HG03097 (cell line): ENCODE data around the gene FRMPD2.
"Not testable (repeated sequence)": the region's sequence is repeated elsewhere in the genome, so short reads cannot be mapped to it uniquely, and the experiment has no call there.

Experiments used
- ATAC-seq: cut with Tn5 transposase; IDR thresholded peaks from one replicate; pipeline ENCODE4 v1.9.1; 2021; ENCODE audit not compliant: unreplicated experiment, low FRiP score

The FRMPD2 gene

DNA sequence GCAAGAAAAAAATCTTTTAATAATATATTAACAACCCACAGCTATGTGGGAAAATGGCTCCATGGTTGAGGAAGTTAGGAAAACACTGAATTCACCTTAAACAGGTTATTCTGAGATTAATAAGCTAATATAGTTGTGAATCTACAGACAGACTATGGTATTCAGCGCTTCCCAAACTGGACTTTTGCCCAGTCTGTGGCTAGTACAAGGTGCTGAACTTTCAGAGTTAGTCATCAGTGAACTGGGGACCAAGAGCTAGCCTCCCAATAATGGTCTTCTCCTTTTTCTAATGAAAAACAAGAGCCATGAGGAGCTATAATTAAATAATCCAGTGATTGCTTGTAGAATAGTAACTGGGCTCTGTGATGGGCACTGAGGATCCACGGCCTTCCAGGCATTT lies 65.3 kb downstream of the FRMPD2 start:
- ATAC-seq = no peak

GRCh38 chr10:48207853-48208252 lies 66.6 kb downstream of the FRMPD2 start:
- ATAC-seq = no peak

DNA sequence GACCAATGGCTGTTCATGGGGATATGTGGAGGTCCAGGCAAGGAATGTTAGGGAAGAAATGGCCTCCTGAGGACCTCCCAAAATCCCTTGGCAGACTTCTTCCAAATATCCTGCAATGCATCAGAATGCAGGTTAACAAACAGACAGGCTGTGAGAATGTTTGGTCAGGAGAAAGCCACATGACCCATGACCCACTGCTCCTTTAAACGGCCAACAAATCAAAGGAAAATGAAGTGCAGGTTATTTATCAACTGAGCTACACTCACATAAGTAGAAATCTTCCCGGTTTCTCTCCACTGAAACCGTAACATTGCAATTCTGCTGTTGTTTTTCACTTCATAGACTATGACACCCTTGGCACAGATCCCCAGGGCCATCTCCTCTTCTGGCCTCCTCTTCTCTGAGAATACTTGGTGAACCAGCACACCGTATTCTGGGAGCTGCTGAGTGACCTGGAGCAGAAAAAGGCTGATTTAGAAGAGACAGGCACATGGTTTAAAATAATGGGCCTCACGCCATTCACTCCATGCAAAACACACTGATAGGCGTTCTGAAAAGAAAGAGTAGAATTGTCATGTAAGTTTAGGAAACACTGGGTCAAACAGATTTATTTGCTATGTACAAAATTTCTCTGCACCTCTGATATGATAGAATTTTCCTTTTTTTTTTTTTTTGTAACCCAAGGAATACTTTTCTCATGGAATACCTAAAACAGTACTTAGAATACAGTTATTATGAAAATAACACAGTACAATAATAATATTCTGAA lies 67.8 kb downstream of the FRMPD2 start:
- no peak for ATAC-seq

DNA sequence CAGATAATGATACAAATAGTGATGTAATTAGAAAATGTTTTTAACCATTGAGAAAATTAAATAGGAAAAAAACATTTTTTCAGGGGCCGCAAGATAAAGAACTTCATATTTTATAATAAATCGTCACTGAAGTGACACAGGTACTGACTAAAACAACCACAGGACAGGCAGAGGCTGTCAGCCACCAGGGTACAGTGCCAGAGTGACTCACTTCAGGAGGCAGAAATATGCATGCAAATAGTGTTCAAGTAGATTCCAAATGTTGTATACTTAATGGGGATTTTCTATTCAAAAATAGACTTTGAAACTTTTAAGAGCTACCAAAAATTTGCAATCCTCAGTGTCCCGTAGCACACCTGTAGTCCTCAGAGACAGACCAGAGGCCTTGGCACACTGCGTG lies 68.6 kb downstream of the FRMPD2 start:
- ATAC-seq = no peak

- no peak for ATAC-seq
These were observed 74.7 kb downstream of the FRMPD2 start for GRCh38 chr10:48199580-48200377.

- no peak for ATAC-seq
These were observed 77.1 kb downstream of the FRMPD2 start for GRCh38 chr10:48197236-48197899.

- no peak for ATAC-seq
These were observed 78.7 kb downstream of the FRMPD2 start for GRCh38 chr10:48195803-48196202.

DNA sequence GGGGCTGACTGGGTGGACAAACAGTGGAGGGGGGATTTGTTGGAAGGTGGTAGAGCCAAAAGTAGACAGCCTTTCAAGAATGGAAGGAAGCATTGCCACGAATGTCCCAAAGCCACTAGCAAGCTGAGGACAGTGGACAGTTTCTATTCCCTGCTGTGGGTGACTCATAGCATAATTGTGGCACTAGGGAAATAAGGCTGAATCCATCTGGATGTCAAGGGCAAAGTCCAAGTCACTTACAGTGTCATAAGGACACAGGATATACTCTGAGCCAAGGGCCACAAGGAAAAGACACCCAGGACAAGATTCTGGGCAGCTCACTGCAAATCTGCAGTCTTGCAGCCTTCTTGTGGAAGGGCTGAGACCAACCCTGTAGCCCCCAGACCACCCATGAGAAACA lies 79.7 kb downstream of the FRMPD2 start:
- no peak for ATAC-seq

DNA sequence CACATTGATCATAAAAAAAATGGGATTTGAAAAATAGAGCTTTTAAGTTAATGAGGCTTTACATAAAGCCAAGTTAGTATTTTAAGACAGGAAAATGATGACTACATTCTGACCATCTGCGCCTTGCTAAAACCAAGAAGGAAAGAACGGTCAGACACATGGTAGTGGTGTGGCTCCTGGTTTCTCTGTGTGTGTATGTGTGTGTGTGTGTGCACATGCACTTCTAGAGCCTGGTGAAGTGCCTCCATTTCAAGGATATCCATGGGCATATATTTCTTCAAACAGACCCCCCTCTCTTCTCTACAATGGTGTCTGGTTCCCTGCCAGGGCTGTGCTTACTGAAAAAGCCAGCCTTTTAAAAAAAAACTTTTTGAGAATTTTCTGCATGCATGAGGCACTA lies 80.9 kb downstream of the FRMPD2 start:
- ATAC-seq = no peak

GRCh38 chr10:48192881-48193450 lies 81.5 kb downstream of the FRMPD2 start:
- ATAC-seq = no peak

GRCh38 chr10:48187713-48188485 lies 86.6 kb downstream of the FRMPD2 start:
- ATAC-seq = no peak

- no peak for ATAC-seq
These were observed 87.4 kb downstream of the FRMPD2 start for GRCh38 chr10:48187126-48187525.

GRCh38 chr10:48186264-48186804 lies 88.2 kb downstream of the FRMPD2 start:
- ATAC-seq = not testable (repeated sequence)

DNA sequence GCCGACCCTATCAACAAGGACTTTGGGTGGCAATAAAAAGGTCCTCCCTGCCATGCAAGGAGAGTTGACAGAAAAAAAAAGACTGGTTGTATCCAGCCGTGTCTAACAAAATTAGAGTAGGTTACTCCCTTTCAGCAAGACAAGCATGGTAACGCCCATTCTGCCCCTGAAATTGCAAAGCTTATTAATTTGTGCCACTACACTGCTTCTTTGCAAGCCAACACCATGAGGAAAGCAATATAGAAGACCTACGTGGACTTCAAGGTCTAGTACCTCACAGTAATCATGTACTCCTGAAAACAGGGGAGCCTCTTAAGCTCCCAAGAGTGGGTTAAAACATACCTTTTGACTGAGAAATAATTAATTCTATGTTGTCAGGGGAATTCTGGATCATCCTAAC lies 90.3 kb downstream of the FRMPD2 start:
- no peak for ATAC-seq

- not testable (repeated sequence) for ATAC-seq
These were observed 101.8 kb downstream of the FRMPD2 start for GRCh38 chr10:48172715-48173114.

GRCh38 chr10:48160670-48161069 lies 113.8 kb downstream of the FRMPD2 start:
- ATAC-seq = not testable (repeated sequence)

DNA sequence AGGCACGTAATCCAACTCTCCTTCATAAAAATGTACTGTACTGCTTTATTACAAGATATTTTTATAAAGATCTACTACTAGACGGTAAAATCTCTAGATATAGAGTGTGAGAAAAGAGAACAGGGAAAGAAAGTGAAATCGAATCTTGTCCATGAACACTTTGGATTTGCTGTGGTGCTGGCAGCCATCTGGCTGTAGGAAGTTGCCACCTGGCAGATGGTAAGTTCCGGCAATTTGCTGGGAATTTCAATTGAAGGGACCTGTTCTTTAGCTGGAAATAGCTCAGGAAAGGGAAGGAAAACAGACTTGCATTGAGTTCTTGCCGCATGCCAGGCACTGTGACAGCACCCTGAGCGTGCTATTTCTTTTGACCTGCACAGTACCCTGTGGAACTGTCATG lies 114.3 kb downstream of the FRMPD2 start:
- ATAC-seq = not testable (repeated sequence)

- ATAC-seq = not testable (repeated sequence)
These were observed 120.0 kb downstream of the FRMPD2 start for GRCh38 chr10:48154211-48155140.

- ATAC-seq = not testable (repeated sequence)
These were observed 126.9 kb downstream of the FRMPD2 start for GRCh38 chr10:48147643-48148042.
